Activated CD8-positive, alpha-beta memory T cell treated with anti-CD3 and anti-CD28 coated beads for 48 hours (primary cell): ENCODE data around the gene MMAA.

Experiments
- DNase-seq, 3 experiments: peaks; one replicate each; pipeline ENCODE4 v3.0.0-alpha.2; 2020; ENCODE audit warnings: low read depth in 2 of 3, low spot score in 2 of 3

Gene MMAA

DNA sequence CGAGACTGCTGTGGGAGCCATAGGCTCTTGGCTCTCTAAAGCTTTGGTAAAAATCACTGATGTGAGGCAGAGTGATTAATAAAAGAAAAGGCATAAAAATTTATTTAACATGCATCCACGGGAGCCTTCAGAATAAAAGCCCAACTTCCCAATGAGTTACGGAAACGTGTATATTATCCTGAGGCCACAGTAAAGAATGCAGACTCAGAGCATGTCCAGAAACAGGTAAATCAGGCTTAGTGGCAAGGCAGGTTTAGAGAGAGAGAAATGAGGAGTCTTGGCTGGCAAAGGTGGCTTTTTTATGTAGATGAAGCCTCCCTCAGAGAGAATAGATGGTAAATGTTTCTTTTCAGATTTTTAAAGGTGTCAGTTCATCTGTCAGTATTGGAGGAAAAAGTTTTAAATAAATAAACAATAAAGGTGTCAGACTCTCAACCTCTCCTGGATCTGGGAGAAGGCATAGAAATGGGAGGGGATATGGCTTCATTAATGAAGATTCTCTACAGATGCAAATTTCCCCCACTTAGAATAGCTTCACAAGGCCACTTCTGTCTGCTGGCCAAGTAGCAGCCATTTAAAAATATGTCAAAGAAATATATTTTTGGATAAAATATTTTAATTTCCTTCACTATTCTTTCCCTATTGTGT is 84.8 kb downstream of the MMAA start:
- DNase-seq, result no peak

DNA sequence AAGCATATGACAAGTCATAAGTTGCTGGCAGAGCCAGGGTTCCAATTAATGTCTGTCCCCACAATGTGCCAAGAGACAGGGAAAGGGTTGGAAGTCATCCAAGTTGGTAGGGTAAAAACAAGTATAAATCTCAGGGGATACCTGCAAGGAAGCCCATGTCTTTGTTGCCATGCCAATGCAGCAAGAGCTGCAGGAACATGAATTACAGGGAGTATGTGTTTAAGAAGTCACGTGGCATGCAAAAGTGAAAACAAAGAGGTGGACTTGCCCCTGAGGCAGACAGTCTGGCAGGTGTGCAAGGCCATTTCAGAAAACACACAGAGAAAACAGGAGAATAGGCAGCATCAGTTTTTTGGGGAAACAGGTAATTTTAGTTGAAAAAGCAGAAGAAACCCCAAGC is 90.2 kb downstream of the MMAA start:
- DNase-seq, result no peak
